Activated T-cell treated with anti-CD3 and anti-CD28 coated beads, Interleukin-2, amount 50 U/mL, for 1 hour (primary cell): ENCODE measurements around the gene SEC24D.
"Not testable (repeated sequence)": the region's sequence is repeated elsewhere in the genome, so short reads cannot be mapped to it uniquely, and the experiment has no call there.

ENCODE experiments used
- DNase-seq: peaks from one replicate; pipeline ENCODE4 v3.0.0-alpha.2; 2020

The SEC24D gene

DNA sequence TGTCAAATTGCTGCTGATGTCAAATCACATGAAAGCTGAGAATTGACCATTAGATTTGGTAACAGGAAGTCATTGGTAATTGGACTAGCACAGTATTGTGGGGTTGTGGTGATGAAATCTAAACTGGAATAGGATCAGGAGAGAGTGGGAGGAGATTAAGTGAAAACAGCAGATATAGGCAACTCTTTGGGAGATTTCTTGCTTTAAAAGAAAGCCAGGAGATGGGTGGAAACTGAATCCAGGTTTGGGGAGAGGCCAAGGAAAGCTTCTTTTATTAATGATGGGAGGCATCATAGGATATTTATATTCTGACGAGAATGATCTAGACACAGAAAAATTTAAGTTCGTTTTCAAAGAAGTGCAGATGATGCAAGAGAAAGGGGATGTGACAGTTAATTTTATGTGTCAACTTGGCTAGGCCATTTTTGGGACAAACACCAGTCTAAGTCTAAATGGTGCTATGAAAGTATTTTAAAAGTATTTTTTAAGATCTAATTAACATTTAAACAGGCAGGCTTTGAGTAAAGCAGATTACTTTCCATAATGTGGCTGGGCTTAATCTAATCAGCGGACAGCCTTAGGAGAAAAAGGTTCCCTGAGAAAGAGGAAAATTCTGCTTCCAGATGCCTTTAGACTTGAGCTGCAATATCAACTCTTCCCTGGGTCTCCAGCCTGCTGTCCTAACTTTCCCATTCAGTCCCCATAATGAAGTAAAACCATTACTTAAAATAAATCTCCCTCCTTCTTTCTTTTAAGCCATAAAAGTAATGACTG is 24.7 kb downstream of the SEC24D start:
- no peak for DNase-seq

DNA sequence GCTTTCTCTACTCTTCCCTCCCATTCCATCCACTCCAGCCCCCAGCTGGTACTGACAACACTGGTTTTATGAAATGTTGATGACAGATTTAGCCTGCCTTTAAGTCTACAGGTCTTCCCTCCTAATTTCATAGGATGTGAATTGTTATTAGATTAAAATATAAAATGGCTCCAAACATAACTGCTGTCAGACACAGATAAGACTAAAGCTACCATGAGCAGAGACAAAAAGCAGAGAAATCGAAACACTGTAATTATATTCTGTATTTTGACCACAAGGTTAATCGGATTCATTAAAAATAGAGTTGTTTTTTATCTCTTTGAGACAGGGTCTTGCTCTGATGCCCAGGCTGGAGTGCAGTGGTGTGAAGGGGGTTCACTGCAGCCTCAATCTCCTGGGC is 28.3 kb downstream of the SEC24D start:
- DNase-seq: no peak

DNA sequence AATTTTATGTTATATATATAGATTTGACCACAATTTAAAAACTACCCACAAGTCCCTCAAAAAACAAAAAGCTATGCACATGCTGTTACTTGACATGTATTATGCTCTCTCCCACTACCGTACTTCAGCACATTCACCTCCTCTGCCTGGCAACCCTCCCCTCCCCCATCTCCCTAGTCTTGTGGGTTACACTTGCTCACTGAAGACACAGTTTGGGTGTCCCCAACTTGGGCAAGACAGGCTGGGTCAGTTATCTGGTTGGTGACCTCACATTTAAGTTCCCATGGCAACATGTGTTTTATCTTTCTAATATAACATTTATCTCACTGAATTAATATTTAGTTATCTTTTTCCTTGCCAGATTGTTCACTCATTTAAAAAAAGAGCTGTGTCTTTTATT is 32.7 kb downstream of the SEC24D start:
- DNase-seq: no peak

DNA sequence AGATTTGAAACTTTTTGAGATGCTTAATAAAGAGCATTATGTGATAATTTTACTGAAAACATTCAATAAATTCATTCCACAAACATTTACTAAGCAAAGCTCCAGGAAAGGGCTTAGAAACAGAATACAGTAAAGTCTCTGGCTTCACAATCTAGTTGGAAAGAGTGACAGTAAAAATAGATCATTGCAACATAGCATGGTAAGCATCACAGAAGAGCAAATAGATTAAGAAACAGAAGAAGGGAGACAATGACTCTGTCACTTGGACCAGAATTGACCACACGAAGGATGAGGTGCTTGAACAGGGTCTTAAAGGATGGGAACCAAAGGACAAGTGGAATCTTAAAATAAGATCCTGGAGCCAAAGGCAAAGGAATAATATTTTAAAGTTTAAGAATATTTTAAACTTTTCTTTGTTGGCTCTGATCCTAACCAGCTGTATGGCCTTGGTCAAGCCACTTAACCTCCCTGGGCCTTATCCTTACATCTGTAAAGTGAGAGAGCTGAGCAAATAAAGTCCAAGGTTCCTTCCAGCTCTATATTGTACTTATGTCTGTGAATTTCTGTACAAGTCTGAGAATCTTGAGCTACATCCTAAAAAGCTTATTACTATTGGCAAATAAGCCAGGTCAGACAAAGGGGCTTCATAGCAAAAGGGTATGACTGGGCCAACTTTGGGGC is 33.9 kb downstream of the SEC24D start:
- DNase-seq: no peak

DNA sequence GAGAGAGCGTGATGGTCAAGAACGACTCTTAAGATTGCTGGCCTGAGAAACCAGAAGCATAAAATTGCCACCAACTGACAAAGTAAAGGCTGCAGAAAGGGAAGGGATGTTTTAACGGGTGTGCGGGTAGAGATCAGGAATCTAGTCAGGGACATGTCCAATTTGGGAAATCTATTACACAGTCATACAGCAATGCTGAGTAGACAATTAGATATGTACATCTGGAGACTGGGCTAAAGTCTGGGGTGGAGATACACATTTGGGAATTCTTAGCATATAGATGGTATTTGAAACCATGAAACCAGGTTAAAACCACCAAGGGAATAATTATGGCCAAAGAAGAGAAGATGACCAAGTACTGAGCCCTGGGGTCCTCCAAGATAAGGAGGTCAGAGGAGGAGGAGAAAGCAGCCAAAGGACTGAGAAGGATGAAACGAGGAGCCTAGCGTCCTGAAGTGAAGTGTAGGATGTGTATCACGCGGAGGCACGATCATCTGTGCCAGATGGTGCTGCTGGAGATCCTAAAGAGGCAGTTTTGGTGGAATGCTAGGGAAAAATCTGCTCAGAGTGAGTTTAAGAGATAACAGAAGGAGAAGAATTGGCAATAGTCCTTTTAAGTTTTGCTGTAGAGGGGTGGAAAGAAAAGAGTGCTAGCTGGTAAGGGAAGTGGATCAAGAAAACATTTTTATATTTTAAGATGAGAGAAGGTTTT is 36.5 kb downstream of the SEC24D start:
- no peak for DNase-seq

DNA sequence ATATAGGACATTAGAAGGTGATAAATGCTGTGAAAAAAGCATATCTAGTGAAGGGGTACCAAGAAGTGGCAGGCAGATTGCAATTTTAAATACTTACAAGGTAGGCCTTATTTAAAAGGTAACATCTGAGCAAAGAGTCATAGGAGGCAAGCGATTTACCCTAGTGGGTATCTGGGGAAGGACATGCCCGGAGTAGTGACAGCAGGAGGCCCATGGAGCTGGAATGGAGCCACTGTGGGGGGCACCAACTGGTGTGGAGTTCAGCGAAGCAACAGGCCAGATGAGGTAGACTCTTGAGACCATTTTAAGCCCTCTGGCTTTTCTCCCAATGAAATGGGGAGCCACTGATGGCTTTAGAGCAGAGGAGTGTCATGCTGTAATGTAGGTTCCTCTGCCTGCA is 37.3 kb downstream of the SEC24D start:
- DNase-seq: no peak

DNA sequence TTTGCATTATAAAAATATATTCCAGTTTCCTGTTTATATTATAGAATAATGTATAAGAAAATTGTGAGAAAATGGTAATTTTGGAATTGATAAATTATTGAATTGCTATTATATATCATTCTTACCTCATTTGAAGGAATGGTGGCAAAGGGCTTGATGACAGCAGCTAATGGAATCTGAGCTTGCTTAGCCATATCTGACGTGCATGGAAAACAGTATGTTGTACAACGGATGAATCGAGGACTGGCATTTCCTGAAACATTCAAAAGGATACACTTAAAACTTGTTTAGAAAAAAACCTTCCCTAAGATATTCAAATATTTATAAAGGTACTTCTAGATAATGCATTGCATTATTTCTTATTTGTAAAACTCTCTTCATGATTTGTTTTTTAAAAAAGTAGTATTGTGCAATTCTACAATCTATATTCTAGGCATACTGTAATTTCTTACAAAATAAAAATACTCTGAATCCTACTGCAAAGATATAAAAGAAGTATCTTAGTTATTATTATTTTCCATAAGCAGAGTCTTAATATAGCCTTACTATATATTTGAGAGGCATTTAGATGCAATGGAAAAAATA is 38.3 kb downstream of the SEC24D start:
- no peak for DNase-seq

DNA sequence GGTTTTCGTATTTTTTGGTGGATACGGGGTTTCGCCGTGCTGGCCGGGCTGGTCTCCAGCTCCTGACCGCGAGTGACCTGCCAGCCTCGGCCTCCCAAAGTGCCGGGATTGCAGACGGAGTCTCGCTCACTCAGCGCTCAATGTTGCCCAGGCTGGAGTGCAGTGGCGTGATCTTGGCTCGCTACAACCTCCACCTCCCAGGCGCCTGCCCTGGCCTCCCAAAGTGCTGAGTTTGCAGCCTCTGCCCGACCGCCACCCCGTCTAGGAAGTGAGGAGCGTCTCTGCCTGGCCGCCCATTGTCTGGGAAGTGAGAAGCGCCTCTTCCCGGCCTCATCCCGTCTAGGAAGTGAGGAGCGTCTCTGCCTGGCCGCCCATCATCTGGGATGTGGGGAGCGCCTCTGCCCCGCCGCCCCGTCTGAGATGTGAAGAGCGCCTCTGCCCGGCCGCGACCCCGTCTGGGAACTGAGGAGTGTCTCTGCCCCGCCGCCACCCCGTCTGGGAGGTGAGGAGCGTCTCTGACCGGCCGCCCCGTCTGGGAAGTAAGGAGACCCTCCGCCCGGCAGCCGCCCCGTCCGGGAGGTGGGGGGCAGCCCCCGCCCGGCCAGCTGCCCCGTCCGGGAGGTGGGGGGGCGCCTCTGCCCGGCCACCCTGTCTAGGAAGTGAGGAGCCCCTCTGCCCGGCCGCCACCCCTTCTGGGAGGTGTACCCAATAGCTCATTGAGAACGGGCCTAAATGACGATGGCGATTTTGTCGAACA is 44.1 kb downstream of the SEC24D start:
- not testable (repeated sequence) for DNase-seq

DNA sequence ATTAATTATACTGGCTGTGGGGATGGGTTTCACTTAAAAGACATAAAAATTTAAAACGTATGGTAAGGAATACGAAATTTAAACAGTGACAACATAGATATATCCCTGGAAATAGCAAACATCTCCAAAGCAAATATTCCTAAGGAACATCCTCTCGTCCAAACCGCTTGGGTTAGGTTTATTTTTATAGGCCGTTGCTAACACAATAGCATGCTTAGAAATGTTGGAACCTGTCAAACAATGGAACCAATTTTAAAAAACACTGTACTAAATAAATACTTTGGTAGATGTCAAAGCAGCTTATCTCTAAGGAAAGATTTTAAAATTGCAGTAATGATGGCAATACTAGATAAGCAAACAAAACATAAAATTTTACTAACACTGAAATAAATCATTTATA is 45.4 kb downstream of the SEC24D start:
- DNase-seq: no peak

DNA sequence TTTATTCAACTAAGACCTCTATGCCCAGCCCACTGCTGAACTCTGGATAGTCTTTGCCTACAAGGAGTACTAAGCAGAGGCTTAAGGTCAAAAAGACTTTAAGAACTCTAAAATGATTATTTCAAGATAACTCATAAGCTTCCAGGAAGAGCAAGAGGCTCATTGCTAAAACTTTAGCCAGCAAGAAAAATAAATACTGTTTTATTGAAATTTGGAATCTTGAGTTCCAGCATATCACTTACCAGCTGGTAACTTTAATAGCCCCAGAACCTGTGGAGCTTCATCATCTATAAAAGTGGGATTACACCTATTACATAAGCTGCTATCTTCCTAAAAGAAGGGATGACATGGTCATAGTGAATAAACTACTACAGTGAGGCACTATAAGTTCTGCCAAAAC is 47.0 kb downstream of the SEC24D start:
- DNase-seq: no peak

DNA sequence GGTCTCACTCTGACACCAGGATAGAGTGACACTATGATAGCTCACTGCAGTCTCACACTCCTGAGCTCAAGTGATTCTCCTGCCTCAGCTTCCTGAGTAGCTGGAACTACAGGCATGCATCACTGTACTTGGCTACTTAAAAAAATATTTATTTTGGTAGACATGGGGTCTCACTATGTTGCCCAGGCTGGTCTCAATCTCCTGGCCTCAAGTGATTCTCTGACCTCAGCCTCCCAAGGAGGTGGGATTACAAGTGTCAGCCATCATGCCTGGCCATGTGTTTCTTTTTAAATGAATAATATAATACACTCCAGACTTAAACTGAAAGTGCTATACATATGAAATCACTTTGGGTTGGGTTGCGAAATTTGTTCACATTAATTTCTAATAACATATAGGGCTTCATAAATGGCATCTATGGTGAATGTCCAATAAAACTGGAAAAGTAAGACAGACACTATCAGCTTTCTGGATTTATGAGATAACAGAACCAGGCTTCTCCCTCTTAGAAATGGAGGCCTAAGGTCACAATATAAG is 48.0 kb downstream of the SEC24D start:
- no peak for DNase-seq

DNA sequence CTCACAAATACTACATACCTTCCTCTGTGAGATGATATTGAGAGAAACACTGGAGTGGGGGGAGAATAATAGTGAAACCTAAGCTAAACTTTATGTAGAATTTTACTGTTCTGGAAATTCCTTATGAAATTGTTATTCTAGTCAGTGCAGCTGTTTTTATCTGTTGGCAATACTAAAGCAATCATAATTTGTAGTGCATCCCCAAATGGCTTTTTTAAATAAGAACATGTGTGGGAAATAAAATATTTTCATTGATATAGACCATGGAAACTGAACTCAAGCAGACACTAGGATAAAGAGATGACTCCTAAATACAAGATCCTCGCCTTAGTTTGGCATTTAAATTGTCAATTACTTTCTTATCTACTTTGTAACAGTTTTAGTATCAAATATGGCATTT is 51.1 kb downstream of the SEC24D start:
- DNase-seq: no peak

DNA sequence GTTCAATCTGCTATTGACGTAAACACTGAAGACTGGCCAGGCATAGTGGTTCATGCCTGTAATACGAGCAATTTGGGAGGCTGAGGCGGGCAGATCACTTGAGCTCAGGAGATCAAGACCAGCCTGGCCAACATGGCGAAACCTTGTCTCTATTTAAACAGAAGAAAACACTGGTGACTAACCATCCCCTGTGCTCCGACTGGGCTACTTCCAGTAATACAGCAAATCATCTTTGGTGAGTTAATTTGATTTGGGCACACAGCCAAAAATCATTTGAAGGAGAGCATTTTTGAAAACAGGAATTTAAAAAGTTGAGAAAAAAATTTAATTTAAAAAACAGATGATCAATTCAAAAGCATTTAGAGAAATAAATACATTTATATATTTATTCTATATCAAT is 52.0 kb downstream of the SEC24D start:
- DNase-seq: no peak

DNA sequence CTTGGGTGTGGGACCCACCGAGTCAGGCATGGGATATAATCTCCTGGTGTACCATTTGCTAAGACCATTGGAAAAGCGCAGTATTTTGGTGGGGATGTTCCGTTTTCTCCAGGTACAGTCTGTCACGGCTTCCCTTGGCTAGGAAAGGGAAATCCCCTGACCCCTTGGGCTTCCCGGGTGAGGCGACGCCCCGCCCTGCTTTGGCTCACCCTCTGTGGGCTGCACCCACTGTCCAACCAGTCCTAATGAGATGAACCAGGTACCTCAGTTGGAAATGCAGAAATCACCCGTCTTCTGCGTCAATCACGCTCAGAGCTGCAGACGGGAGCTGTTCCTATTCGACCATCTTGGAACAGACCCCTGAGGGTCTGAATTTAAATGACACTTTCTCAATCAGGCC is 53.0 kb downstream of the SEC24D start:
- DNase-seq: not testable (repeated sequence)

DNA sequence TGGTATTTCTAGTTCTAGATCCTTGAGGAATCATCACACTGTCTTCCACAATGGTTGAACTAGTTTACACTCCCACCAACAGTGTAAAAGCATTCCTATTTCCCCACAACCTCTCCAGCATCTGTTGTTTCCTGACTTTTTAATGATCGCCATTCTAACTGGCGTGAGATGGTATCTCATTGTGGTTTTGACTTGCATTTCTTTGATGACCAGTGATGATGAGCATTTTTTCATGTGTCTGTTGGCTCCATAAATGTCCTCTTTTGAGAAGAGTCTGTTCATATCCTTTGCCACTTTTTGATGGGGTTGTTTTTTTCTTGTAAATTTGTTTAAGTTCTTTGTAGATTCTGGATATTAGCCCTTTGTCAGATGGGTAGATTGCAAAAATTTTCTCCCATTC is 58.3 kb downstream of the SEC24D start:
- not testable (repeated sequence) for DNase-seq

DNA sequence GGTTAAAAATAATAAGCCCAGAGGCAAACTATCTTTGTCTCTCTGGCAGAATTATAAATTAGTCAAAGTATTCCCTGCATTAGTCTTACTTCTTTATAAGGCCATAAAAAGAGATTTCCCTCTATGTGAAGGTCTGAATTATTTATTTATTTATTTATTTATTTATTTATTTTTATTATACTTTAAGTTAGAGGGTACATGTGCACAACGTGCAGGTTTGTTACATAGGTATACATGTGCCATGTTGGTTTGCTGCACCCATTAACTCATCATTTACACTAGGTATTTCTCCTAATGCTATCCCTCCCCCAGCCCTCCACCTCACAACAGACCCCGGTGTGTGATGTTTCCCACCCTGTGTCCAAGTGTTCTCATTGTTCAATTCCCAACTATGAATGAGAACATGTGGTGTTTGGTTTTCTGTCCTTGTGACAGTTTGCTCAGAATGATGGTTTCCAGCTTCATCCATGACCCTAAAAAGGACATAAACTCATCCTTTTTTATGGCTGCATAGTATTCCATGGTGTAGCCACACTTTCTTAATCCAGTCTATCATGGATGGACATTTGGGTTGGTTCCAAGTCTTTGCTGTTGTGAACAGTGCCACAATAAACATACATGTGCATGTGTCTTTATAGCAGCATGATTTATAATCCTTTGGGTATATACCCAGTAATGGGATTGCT is 58.8 kb downstream of the SEC24D start:
- DNase-seq: not testable (repeated sequence)

DNA sequence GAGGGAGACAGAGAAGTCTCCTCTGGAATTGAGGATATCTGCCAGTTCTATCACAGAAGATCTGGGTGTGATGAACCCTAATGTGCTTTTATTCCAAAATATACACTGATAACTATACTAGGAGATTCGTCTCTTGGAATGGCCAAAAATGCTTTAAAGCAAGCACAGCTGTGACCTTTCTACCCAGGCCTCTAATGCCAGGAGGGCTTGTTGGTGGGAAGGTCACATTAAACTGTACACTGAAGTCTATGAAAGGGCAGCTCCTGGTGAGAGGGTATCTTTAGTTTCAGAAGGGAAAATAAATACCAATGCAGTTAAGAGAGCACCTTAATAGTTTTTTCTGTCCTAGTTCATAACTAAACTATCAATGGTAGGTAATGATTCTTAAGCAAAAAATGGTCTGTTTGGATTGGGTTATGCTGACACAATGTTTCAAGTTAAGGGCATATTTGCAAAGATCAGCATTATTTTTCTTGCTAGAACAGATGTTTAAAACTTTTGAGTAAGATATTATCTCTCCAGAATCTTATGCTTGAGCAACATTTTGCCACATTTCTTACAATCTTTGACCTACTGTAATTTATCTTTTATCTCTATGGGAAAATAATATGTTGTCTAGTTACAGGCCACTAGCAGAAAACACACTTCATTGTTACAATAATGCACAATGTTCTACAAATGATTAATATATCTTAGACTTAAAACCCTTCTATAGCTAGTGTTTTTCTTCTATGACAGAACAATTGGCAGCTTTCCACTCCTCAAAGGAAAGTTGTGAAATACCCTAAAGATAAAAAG is 59.6 kb downstream of the SEC24D start:
- no peak for DNase-seq

DNA sequence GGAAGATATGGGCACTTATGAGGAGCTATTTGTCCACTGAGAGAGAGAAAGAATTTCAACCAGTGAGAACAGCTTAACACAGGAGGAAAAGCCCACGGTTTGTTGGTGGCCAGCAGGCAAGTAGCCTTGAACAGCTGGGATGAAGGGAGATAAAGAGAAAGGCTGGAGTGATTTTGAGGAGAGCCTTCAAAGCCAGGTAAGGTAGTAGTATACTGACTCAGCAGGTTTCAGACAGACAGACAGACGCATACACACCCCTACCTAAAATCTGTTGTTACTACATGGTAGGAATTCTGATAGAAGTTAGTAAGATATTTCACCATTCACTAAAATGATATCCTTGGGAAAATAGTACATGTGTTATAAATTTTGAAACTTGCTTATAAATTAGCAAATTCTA is 60.5 kb downstream of the SEC24D start:
- no peak for DNase-seq

DNA sequence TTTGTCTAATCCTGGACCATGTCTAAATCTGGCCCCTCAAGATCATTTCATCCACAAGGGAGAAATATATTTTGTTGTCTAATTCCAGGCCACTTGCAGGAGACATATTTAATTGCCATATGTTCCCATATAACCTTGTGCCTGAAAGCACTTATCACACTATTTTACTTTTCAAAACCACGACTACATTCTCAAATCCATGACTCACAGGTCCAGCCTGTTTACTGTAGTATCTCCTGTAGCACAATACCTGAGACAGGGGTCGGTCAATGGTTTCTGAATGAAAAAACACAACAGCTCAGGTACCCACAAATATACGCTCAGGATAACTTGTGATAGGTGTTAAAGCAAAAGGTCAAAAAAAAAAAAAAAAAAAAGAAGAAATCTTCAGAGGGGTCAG is 60.9 kb downstream of the SEC24D start:
- no peak for DNase-seq

DNA sequence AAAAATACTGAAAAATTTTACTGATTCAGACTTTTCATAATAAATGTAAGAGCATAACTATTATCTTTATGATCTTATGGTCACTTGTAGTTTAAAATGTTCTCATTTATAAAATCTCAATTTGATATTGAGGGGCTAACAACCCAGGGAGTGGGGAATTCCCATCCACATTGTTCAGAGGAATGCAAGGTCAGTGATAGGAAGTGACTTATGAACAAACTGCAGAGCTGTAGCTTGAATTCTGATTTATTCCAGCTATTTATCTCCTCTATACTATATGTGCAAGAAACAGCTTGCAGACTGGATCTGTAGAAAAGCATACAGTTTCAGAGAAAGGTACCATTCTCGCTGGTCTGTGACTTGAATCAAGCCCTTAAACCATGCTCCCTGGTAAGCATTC is 61.6 kb downstream of the SEC24D start:
- no peak for DNase-seq

DNA sequence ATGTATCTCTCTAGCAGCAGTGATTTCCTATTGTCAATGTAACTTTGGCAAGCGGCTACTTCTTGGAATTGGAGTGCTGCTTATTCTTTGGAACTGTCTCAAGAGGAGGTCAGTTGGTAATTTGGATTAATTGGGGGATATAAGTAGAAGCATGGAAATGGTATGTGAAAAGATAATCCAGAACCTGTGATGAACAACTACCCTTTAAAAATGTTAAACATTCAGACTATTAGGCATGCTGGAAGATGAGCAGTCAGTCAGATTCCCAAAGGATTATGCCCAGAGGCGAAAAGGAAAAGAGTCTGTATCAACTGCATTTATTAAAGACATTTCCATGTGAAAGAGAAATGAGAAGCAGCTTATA is 62.5 kb downstream of the SEC24D start:
- no peak for DNase-seq
